GM13977 (cell line): ENCODE measurements around the gene COLEC12.

ENCODE experiments used
- DNase-seq: peaks from one replicate; pipeline ENCODE4 v3.0.0; 2012; ENCODE audit warnings: low spot score
- CTCF ChIP-seq: IDR thresholded peaks from 2 replicates; pipeline ENCODE4 v1.5.1; 2012; ENCODE audit warnings: mild to moderate bottlenecking, control low read depth; ENCODE audit not compliant: insufficient read depth; ENCODE audit errors: extremely low read depth, missing control alignments
- in situ Hi-C: fragments of 300-500 bp; cut with MboI; formaldehyde crosslinking; loops from one replicate; pipeline ENCODE4 v1.12.0; 2022; ENCODE audit warnings: low sequenced_read_pairs, low pct_unique_long_range_greater_than_20kb, mixed read lengths, inconsistent platforms; ENCODE audit not compliant: unreplicated experiment

COLEC12 gene

DNA sequence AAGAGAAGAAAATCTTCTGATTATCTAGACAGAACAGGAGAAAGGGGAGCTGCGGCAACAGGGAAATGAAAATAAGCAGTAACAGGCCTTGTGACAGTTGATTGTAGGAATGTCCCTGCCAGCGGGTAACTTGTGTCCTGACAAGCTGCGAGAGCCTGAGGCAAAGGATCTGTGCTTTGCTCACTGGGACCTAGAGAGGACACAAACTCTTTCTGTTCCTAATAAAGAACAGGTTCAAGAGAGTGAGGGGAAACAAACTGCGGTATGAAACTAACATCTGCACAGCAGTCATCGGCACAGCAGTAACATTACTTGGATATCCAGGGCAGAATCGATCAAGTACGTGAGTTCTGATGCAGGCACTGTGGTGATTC lies 128.9 kb downstream of the COLEC12 start:
- no peak for DNase-seq
- TF ChIP-seq CTCF = no peak
- in situ Hi-C loops = no loop called here

DNA sequence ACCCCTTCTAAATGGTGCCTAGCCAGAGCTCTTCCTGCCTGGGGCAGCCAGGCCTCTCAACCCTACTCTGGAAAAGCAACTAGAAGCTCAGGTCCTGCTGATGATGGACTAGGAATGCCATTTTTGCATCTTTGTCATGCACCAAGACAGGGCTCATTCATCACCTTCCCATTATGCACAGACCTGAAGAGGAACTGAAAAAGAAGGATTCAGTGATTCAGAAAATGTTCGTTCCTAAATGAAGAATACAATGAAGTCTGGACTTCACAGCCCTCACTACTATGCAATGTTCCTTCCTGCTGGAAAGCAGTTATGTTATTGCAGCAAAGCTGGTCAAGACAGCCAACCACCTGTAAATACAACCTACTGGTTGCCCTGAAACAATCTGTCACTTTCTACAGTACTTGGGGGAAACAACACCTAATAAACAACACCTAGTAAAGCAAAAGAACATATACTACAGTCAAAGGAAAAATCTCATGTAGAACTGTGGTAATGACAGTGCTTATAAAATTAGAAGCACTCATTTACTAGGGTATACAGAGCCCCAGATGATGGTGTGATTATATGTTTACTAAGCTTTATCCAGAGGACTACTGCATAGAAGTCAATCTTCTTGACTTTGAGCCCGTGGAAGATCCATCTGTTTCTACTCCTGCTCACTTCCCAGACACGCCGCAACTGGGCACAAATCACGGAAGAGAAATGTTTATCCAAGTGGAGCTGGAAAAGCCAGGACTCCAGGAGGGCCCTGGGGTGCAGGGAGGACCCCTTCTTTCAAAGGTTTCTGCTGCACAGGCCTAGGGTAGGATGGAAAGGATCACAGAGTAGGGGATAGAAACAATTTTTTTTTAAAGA lies 129.5 kb downstream of the COLEC12 start:
- in situ Hi-C loops = no loop called here
- DNase-seq = no peak
- TF ChIP-seq CTCF = no peak

DNA sequence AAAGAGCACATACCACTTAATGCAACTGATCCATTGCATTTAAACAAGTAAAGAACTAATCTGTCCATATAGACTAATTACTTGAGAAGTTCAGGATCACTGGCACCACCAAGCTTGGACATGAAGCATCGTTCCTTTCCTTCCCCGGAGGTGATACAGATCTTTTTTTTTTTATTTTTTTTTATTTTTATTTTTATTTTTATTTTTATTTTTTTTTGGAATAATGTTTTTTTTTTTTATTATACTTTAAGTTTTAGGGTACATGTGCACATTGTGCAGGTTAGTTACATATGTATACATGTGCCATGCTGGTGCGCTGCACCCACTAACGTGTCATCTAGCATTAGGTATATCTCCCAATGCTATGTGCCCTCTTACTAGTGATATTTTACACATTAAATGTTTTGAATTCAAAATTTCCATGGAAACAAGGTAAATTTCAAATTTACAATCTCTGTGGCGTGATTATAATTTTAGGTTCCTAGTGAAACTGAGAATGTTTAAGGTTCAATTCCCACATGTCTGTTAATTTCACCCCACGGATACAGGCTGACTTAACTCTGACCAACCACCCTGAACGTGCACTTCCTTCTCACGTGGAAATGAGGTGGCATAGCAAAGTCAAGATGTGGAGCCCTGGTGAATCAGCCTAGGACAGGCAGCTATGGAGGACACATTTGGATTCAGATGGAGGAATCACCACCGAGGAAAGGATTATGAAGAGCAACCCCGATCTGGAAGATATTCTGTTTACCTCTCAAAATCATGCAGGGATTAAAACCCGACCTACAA lies 131.1 kb downstream of the COLEC12 start:
- TF ChIP-seq CTCF = no peak
- no peak for DNase-seq
- in situ Hi-C loops = no loop called here

GRCh38 chr18:366466-367061 lies 133.9 kb downstream of the COLEC12 start:
- TF ChIP-seq CTCF = no peak
- in situ Hi-C loops = no loop called here
- DNase-seq = no peak

- in situ Hi-C loops = no loop called here
- no peak for TF ChIP-seq CTCF
- no peak for DNase-seq
Measured at GRCh38 chr18:365651-366050, 134.8 kb downstream of the COLEC12 start.

DNA sequence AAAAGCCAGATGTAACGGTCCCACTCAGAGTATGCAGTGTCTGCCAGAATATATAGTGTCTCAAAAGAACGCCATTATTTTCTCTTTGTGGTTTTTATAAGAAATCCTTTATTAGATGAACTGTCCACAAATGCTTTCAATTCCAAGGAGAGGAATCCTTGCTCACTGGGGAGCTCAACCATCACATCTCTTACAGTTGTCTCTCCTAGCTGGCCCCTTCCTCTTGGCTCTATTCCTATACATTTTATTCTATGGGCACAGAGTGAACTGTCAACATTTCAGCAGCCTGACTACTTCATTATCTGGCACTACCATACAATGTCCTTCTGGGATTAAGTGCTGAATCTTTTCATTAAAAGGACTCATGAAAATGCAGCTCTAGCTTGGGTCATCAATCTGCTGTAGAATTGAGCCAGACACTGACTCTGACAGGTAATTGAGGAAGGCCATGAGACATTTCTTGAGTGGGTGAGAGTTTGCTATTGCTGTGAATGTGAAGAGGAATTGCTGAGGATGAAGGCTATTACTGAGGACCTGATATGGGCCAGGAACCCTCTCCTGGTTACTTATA lies 136.2 kb downstream of the COLEC12 start:
- no peak for TF ChIP-seq CTCF

More for the DNA sequence above, 136.2 kb downstream of the COLEC12 start:
- DNase-seq = no peak
- in situ Hi-C loops = no loop called here
